NCI-H2029 treated with DMSO at 0.1 percent for 48 hours (cell line): ENCODE measurements around the gene FOXO1.

Experiments used
- DNase-seq: peaks from one replicate; lab custom pipeline; 2025; lab: John Stamatoyannopoulos, UW

FOXO1 gene

GRCh38 chr13:40605573-40605972 is 60.9 kb downstream of the FOXO1 start:
- no peak for DNase-seq

DNA sequence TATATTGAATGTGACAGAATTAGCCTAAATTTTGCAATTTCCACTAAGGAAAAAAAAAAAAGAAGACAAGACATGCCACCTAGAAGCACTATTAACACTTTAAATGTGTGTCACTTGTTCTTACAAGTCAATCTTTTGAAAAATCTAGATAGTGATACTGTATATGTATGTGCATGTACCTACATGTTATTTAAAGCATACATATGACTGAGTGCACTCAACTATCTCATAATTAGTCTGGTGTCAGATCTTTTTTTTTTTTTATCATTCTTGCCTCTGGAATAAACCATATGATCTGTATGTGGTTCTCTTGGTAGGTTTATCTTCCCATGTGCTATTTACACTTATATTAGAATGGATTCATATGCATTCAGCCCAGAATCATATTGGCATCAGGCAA is 62.3 kb downstream of the FOXO1 start:
- no peak for DNase-seq

DNA sequence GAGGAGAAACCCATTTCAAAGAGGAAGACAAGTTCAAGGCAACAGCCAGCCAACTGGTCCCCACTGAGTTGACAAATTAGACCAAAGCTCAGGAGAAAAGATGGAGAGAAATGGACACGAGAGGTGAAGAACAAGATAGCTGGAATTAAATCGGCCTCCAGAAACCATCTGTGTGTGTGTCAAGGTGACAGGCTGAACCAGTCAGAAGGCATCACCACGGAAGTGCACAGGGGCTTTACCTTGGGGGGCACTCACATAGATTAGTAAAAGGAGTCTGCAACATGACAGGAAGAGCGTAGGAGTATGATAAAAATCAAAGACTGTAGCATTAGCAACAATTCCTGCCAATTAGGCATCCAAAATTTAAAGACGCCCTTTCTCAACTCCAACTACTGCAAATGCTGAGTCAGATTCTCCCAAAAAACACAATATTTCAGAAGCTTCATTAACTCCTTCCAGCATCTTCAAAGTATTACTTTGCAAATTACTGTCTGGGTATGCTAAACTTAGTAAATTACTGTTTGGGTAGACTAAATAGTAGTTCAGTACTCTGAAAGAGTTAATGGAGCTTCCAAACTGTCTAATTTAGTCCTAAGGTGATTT is 66.2 kb downstream of the FOXO1 start:
- no peak for DNase-seq

GRCh38 chr13:40599747-40600146 is 66.7 kb downstream of the FOXO1 start:
- no peak for DNase-seq

DNA sequence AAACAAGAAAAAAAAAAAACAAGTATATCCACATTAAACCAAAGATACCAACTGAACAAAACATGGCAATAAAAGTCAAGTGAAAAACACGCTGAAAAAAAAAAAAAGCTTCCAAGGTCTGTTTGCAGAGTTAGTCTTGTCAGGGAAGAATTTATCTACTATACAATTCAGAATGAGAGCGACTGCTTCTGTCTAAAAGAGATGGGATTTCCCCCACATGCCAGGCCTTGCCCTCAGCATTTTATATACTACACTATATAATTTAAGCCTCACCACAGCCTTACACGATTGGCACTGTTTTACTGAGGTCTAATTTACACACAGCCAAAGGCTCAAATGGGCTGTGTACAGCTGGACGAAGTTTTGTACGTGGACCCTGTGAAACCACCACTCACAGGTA is 67.3 kb downstream of the FOXO1 start:
- no peak for DNase-seq

GRCh38 chr13:40598569-40598968 is 67.9 kb downstream of the FOXO1 start:
- no peak for DNase-seq

GRCh38 chr13:40597735-40598365 is 68.6 kb downstream of the FOXO1 start:
- no peak for DNase-seq

DNA sequence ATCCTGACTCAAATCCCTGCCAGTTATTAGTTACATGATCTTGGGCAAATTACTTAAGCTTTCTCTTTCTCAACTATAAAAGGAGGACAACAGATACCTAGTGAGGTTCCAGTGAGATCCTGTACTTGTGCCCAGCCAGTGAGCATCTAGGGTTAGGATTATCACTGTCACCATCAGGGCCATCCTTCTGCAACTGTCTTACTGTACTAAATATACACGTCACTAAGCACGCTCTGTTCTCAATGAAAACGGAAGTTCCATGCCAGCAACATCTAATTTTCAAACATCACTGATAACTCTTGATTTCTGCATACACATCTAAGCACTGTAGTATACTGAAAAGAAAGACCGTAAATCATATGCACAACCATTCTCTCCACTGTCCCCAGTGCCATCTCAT is 70.0 kb downstream of the FOXO1 start:
- no peak for DNase-seq

DNA sequence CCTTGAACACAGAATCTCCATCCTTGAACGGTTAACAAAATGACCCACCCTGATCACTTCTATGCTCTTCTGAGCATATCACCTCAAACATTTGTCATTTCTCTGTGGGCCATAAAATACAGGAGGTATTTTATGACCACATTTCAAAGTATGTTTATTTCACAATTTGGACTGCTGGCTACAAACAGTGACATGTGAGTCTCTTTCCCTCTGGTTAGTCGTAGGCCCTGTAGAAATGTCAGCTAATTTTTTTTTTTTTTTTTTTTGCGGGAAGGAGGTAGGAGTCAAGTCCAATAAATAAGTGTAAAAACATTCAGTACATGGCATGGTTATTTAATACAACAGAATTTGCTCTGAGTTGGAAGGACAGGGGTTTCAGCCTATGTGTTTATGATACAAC is 70.7 kb downstream of the FOXO1 start:
- DNase-seq, result no peak

DNA sequence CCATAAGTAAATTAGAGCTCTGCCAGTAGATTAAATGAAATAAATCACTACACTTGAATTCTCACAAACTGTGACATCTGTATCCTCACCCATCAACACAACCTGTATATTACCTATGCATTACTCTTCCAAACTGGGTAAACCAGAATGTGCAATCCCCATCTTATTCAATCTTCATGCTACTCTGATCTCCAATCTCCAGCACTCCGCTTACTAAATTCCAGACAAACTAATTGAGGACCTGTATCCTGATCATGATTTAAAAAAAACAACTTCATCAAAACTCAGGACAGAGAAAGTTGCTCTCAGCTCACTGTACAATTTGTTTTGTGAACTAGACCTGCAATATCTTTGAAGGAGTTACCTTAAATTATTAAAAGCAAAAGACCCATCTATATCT is 74.4 kb downstream of the FOXO1 start:
- DNase-seq, result no peak

DNA sequence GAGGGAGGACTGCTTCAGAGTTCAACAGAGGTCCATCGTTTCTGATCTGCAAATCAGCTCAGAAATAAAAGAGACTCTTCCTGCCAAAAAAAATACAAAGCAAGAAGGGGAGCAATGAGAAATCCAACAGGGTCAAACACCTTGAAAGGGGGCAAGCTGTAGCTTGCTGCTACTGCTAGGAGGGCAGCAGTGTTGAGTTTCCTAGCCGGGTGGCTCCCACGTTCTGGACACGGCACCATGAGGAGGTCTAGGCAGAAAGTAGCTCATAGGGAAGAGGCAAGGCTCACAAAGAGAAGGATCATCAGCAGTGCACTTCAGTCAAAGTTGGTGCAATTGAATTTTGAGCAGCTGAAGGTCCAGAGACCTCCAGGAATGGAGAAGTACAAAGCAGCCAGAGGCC is 75.3 kb downstream of the FOXO1 start:
- DNase-seq, result no peak

GRCh38 chr13:40590112-40590862 is 76.2 kb downstream of the FOXO1 start:
- DNase-seq, result no peak

GRCh38 chr13:40589285-40590109 is 76.9 kb downstream of the FOXO1 start:
- DNase-seq, result no peak

DNA sequence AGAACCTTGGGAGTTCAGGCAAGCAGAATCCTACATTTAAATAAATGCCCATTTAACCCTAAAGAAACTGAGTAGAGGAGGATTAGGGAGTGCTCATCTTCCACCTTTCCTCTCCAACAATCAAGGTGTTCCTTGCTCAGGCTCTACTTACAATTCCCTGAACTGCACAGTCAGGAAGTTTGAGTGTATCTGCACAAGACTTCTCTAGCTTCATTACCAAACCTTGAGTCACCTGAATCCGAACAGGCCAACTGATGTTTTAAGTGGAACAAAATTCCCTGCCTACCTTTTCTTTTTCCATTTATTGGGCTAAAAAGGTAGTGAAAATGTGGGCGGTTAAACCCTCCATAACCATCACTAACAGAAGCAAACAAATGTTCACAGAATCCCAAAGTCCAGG is 78.3 kb downstream of the FOXO1 start:
- DNase-seq, result no peak

DNA sequence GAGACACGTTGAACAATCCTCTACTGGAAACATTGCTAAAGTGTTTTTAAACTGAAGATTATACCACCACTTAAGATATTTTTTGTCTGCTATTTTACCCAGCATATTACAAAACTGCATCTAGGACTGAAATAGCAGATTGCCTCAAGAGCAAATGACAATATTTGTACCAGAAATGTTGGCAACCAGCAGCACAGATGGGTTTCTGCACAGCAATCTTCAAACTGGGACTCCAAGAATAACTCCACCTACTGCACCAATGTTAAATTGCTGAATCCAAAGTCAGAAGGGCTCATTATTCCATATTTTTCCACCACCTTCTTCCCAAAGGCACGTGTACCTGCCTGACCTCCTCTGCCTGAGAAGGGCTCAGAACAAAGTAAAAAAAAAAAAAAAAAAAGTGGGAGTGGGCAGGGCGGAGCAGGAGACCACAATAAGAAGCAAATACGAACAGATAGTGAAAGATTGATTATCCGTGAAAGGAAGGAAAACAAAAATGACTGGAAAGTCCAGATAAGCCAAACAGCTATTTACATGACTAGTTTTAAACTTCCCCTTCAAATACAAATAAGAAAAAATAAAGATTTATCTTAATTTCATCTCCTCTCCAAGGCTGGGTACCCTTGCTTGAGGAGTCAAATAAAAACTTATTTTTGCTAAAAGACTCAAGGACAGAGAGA is 79.4 kb downstream of the FOXO1 start:
- DNase-seq, result no peak

GRCh38 chr13:40585911-40586471 is 80.5 kb downstream of the FOXO1 start:
- no peak for DNase-seq

DNA sequence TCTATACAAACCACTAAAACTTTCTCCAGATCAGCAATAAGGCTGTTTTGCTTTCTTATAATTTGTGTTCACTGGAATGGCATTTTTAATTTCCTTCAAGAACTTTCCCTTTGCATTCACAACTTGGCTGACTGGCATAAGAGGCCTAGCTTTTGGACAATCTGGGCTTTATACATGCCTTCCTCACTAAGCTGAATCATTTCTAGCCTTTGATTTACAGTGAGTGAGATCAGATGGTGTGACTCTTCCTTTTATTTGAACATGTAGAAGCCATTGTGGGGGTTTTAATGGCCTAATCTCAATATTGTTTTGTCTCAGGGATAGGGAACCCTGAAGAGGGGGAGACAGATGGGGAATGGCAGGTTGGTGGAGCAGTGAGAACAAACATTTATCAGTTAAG is 82.7 kb downstream of the FOXO1 start:
- no peak for DNase-seq

GRCh38 chr13:40582531-40582930 is 83.9 kb downstream of the FOXO1 start:
- no peak for DNase-seq

DNA sequence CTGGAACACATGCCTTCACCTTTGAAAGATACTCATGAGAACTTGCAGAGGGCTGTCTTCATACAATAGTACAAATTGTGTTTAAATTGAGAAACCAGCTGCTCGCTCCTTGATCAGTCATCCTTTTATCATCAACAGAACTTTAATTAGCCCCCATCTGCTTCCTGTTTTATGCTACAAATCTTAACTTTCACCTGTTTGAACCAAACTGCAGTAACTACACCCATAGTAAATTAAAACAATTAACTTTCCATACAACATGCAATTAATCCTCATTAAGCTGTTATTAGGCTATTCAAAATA is 85.2 kb downstream of the FOXO1 start:
- no peak for DNase-seq

DNA sequence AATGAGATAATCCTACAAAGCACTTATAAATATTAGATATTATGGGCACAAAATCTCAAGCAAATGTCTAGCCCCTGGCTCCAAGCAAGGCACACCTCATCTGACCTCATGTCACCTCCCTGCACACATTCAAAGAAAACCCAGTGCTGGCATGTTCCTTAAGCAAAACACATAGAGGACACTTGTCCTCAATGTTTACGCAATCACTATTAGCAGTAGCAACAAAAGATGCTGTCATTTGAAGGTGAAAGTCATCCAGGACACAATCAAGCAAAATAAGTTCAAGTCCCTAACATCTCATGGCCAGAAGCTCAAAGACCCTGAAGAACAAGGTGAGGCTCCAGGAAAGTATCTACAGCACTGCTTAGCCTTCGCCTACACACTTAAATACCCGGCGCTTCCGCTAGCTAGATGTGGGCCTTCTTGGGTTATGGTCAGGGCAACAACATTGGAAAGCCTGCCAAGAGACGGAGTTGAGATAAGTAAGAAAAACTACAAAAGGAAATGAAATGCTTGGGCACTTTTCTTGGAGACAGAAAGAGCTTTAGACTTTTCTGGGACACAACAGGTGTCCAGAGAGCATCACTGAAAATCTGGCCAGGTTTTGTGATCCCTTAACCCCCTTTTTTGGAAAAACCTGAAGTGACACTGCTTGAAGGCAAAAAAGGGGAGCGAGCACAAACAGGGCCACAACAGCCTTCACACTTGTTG is 85.7 kb downstream of the FOXO1 start:
- no peak for DNase-seq

DNA sequence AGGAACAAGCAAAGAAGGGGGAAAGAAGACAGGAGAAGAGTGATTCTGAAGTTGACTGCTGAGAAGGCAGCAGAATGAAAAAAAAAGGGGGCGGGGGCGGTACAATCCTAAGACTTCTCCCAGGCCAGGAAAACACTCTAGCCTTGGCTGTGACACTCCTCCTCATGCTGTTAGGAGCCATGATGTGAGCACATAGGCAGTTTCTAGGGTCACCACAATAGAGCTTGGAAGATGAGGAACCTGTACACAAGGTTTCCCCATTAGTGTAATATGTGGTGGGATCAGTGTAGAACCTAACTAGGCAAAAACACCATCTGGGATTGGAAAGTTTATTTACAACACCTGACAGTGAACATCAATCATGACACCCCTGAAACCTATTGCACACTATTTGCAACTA is 86.9 kb downstream of the FOXO1 start:
- DNase-seq, result no peak
